GM15510 (cell line): ENCODE results near the gene GNL3L.

Source experiments
- POLR2A ChIP-seq: IDR thresholded peaks from 3 replicates; pipeline ENCODE4 v1.6.1; 2011; ENCODE audit warnings: borderline replicate concordance; ENCODE audit not compliant: insufficient read length; ENCODE audit errors: extremely low read depth

GNL3L gene

DNA sequence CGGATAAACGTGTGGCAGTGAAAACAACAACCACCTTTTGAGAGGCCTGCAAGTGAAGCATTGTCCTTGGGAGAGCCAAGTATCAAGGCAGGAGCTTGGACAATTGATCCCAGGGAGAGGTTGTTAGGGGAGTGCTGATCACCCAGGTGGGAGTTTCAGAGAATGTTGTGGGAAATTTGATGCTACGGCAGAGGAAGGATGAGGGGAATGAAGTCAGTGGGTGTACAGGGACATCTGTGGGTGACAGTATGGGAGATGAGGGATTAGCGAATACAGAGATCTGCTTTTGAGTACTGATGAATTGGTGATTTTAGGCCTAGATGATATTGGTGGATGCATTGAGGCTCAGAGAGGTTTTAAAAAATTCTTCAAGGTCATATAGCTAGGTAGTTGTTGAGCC, 4.3 kb downstream of the GNL3L start:
- no peak for TF ChIP-seq POLR2A

DNA sequence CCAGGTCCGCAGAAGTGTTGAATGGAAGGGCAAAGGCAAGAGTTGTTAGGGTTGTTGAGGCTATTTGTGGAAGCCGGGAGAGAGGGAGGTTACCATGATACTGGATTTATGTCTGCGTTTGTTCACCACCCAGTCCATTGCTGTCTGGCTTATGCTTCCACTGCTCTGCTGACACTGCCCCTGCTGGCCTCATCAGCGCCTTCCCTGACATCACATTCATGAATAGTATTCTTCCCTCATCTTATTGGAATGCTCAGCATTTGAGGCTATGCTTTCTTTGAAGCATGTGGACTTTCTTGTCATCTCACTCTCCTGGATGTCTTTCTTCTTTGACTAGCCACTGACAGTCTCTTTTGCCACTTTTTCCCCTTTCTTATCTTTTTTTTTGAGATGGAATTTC, 10.3 kb downstream of the GNL3L start:
- TF ChIP-seq POLR2A: no peak

DNA sequence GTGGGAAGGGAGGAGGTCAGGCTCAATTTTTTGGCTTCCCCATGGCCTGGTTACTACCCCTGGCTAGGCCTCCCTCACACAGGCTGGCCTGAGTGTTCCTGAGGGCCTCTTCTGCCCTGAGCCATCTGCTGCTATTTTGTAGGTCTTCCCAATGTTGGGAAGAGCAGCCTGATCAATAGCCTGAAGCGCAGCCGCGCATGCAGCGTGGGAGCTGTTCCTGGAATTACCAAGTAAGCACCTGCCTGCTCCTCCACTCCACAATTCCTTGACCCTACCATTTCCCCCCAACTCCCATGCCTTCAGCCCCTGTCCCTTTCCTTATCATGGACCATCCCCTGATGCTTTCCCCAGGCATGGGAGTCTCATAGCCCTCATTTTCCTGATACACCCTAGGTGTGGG, 20.8 kb downstream of the GNL3L start:
- no peak for TF ChIP-seq POLR2A

DNA sequence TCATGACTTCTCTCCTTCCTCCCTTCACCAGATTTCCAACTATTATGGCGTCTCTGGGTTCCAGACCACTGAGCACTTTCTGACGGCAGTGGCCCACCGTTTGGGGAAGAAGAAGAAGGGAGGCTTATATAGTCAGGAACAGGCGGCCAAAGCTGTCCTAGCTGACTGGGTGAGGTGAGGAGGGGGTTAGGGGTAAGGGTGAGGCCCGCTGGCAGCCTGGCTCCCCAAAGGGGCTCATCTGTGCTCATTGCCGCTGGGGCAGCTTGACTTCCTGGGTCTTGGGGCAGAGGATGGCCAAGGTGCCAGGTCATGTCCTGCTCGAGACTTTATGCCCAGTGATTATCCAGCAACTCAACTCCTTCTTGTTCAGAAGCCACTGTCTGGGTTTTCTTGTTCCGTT, 21.8 kb downstream of the GNL3L start:
- no peak for TF ChIP-seq POLR2A

DNA sequence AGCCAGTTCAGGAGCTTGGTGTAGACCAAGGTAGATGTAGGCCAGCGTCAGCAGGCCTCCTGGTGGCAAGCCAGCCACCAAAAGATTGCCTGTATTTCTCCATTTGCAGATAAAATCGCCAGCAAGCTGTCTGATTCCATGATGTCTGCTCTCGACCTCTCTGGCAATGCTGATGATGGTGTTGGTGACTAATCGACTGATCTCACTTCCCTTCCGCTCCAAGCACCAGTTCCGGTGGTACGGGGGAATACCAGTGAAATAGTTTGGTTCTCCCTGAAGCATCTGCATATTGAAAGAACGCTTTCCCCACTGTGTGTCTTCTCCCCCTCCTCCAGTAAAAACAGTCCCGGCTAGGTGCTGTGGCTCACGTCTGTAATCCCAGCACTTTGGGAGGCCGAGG, 30.4 kb downstream of the GNL3L start:
- TF ChIP-seq POLR2A: no peak

DNA sequence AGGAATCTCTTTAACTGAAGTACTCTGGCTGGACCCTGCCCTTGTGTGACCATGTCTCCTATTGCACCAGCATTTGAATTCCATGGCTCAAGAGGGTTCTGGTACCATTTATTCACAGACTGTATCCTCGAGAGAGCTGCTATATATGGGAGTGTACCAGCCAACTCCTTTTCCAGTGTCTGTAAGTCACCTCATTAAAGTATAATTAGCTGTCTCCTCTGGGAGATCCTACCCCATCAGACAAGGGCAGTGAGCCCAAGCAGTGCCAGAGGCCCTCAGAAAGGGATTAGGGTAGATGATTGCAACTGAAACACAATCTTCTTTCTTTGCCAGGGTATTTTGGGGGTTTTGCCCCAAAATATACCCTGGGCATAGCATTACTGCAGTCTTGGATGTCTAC, 31.6 kb downstream of the GNL3L start:
- TF ChIP-seq POLR2A: no peak

DNA sequence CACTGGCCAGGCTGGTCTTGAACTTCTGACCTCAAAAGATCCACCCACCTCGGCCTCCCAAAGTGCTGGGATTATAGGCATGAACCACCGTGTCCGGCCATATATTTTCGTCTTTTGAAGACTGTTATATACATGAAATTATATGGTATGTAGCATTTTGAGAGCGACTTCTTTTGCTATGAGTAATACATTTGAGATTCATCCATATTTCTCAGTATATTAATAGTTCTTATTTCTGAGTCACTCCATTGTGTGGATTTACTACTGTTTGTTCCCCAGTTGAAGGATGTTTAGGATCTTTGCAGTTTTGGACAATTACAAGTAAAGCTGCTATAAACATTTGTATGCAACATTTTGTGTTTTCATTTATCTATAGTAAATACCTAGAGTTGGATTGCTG, 34.9 kb downstream of the GNL3L start:
- TF ChIP-seq POLR2A: no peak

DNA sequence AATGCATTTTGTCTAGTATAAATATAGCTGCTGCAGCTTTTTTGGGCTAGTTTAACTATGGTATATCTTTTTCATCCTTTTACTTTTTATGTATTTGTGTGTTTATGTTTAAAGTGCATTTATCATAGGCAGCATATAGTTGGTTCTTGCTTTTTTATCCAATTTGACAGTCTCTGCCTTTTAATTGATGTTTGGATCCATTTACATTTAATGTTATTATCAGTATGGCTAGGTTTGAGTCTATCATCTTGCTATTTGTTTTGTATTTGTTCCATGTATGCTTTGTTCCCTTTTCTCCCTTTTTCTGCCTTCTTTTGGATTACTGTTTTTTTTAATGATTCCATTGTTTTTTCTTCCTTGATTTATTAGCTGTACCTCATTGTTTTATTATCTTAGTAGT, 40.3 kb downstream of the GNL3L start:
- no peak for TF ChIP-seq POLR2A

DNA sequence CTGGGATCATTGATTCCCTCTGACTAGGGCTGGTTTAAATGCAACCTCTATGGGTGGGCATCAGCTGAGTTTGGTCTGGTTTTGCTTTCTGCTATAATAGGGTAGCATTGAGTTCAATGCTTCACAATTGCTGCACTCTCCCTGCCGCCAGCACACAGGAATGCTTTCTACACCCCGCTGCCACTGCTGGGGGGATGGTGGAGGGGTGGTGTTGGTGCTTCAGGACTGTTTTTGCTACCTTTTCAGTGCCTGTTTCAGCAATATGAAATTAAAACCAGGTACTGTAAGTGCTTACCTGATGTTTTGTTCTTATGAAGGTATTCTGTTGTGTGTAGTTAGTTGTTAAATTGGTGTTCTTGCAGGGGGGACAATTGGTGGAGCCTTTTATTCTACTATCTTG, 67.7 kb downstream of the GNL3L start:
- no peak for TF ChIP-seq POLR2A

DNA sequence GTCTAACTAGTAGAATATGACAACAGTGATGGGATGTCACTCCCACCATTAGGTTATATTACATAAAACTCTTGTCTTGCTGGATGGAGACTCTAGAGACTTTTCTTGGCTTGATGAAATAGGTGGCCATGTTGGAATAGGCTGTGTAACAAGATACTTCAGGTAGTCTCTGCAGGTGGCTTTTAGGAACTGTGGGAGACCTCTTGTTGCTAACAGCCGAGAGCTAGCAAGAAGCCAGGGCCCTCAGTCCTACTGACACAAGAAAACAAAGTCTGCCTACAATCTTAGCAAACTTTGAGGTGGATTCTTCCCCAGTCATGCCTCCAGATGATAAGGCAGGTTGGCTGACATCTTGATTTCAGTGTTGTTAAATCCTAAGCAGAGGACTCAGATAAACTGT, 72.5 kb downstream of the GNL3L start:
- no peak for TF ChIP-seq POLR2A
